WTC11 (cell line): Measurements from ENCODE around the gene GRB7. TPM values are rescaled to one million over a fixed set of nuclear protein-coding genes. Genes with fewer than 3 reads are reported as not detected.

ENCODE experiments used
- ATAC-seq: fragments of 200-7000 bp; cut with Tn5 transposase; 2 replicates; pipeline ENCODE4 v1.10.0; 2021; ENCODE audit warnings: mild to moderate bottlenecking, moderate library complexity
- CTCF ChIA-PET: fragments of 300-600 bp; sonication (Branson Sonifier 250); formaldehyde crosslinking; loops from one replicate; lab custom pipeline; 2021; ENCODE audit warnings: antibody characterized with exemption; lab: Charles Lee
- POLR2A ChIA-PET: fragments of 350-600 bp; sonication (Branson Sonifier 250); formaldehyde crosslinking; loops from one replicate; lab custom pipeline; 2021; ENCODE audit warnings: antibody characterized with exemption; lab: Charles Lee
- DNase-seq: peaks from one replicate; pipeline ENCODE4 v3.0.0; 2021; ENCODE audit warnings: low spot score
- H3K27ac Mint-ChIP-seq: 2 replicates; pipeline ENCODE4 v1.8.0; 2021; ENCODE audit warnings: mixed read lengths
- H3K27me3 Mint-ChIP-seq: 2 replicates; pipeline ENCODE4 v1.8.0; 2021; ENCODE audit warnings: low read depth, mild to moderate bottlenecking, moderate library complexity, mixed read lengths
- H3K36me3 Mint-ChIP-seq: 2 replicates; pipeline ENCODE4 v1.8.0; 2021; ENCODE audit warnings: mixed read lengths
- H3K4me1 Mint-ChIP-seq: 2 replicates; pipeline ENCODE4 v1.8.0; 2022; ENCODE audit warnings: mixed read lengths
- H3K4me3 Mint-ChIP-seq: 2 replicates; pipeline ENCODE4 v1.8.0; 2021; ENCODE audit warnings: mild to moderate bottlenecking, moderate library complexity, mixed read lengths
- H3K9me3 Mint-ChIP-seq: 2 replicates; pipeline ENCODE4 v1.8.0; 2021; ENCODE audit warnings: mixed read lengths
- ATF1 ChIP-seq: sonication (generic); formaldehyde crosslinking; IDR thresholded peaks from 2 replicates; pipeline ENCODE4 v1.8.1; 2023; ENCODE audit warnings: mild to moderate bottlenecking, moderate library complexity, missing genetic modification reagents
- IRF1 ChIP-seq: sonication (generic); formaldehyde crosslinking; IDR thresholded peaks from 2 replicates; pipeline ENCODE4 v1.8.0; 2023; ENCODE audit warnings: missing genetic modification reagents
- IRF2 ChIP-seq: sonication (generic); formaldehyde crosslinking; IDR thresholded peaks from 2 replicates; pipeline ENCODE4 v1.8.0; 2022; ENCODE audit warnings: low read depth, missing genetic modification reagents, borderline replicate concordance
- JAZF1 ChIP-seq: fragments of 250-450 bp; sonication (Bioruptor Pico); IDR thresholded peaks from 2 replicates; pipeline ENCODE4 v1.9.0; 2021; ENCODE audit warnings: moderate library complexity, mild to moderate bottlenecking, inconsistent platforms
- NR3C1 ChIP-seq: sonication (generic); formaldehyde crosslinking; conservative IDR thresholded peaks from 2 replicates; pipeline ENCODE4 v1.8.1; 2023; ENCODE audit warnings: low read depth, mild to moderate bottlenecking, missing genetic modification reagents
- OVOL2 ChIP-seq: fragments of 250-450 bp; sonication (Bioruptor Pico); IDR thresholded peaks from 2 replicates; pipeline ENCODE4 v1.9.0; 2021; ENCODE audit warnings: mild to moderate bottlenecking, borderline replicate concordance
- PRRX2 ChIP-seq: fragments of 250-450 bp; sonication (Bioruptor Pico); IDR thresholded peaks from 2 replicates; pipeline ENCODE4 v1.8.0; 2021; ENCODE audit warnings: mild to moderate bottlenecking
- USF1 ChIP-seq: sonication (generic); formaldehyde crosslinking; IDR thresholded peaks from 2 replicates; pipeline ENCODE4 v1.8.0; 2022; ENCODE audit warnings: mild to moderate bottlenecking, missing genetic modification reagents
- USF2 ChIP-seq: sonication (generic); formaldehyde crosslinking; IDR thresholded peaks from 2 replicates; pipeline ENCODE4 v1.8.1; 2023; ENCODE audit warnings: mild to moderate bottlenecking, missing genetic modification reagents, moderate library complexity
- ZNF121 ChIP-seq: sonication (generic); formaldehyde crosslinking; IDR thresholded peaks from 2 replicates; pipeline ENCODE4 v1.8.0; 2023; ENCODE audit warnings: missing genetic modification reagents
- ZNF219 ChIP-seq: sonication (generic); formaldehyde crosslinking; IDR thresholded peaks from 2 replicates; pipeline ENCODE4 v1.8.0; 2023; ENCODE audit warnings: missing genetic modification reagents, mild to moderate bottlenecking, borderline replicate concordance
- ZNF263 ChIP-seq: sonication (generic); formaldehyde crosslinking; IDR thresholded peaks from 2 replicates; pipeline ENCODE4 v1.8.1; 2022; ENCODE audit warnings: low read depth, mild to moderate bottlenecking, moderate library complexity, missing genetic modification reagents
- ZNF423 ChIP-seq: fragments of 250-450 bp; sonication (Bioruptor Pico); IDR thresholded peaks from 2 replicates; pipeline ENCODE4 v2.1.2; 2022; ENCODE audit warnings: mild to moderate bottlenecking, moderate library complexity
- ZNF532 ChIP-seq: fragments of 250-450 bp; sonication (Bioruptor Pico); IDR thresholded peaks from 2 replicates; pipeline ENCODE4 v1.9.0; 2021; ENCODE audit warnings: mild to moderate bottlenecking, borderline replicate concordance
- ZNF671 ChIP-seq: fragments of 250-450 bp; sonication (Bioruptor Pico); IDR thresholded peaks from 2 replicates; pipeline ENCODE4 v1.8.0; 2021; ENCODE audit warnings: mild to moderate bottlenecking
- ZSCAN18 ChIP-seq: fragments of 250-450 bp; sonication (Bioruptor Pico); IDR thresholded peaks from 2 replicates; pipeline ENCODE4 v2.1.2; 2022; ENCODE audit warnings: mild to moderate bottlenecking, moderate library complexity
- total RNA-seq: library from RNA; stranded (reverse); gene quantifications from 3 replicates; pipeline ENCODE4 v1.2.3, GENCODE V29; 2021

The GRB7 gene
- total RNA-seq, 1 experiment from 2014 or later, result 48.5 TPM

GRCh38 chr17:39740357-39741111 is 2.8 kb downstream of the GRB7 start (continued):
- TF ChIP-seq ZNF219 (CRISPR knock-in tag), result no peak
- no peak for TF ChIP-seq PRRX2

GRCh38 chr17:39742126-39742855 is 4.6 kb downstream of the GRB7 start:
- Mint-ChIP-seq H3K9me3 (no peaks in the 10 kb centered on the region), H3K4me1 (peaks cover 23% of the 10 kb centered on the region), H3K4me3 (no peak overlapping the region), H3K27ac (no peak overlapping the region), H3K36me3 (peaks cover 23% of the 10 kb centered on the region), H3K27me3 (no peaks in the 10 kb centered on the region; the same call in 1 of the 2 replicates)
- TF ChIP-seq NR3C1 (CRISPR knock-in tag) (no peak), ZNF423 (no peak), ZNF671 (CRISPR knock-in tag) (no peak), IRF1 (no peak), ZNF532 (no peak), ZNF263 (CRISPR knock-in tag) (no peak), ATF1 (CRISPR knock-in tag) (no peak), ZSCAN18 (CRISPR knock-in tag) (no peak), USF2 (CRISPR knock-in tag) (no peak), IRF2 (CRISPR knock-in tag) (no peak), ZNF121 (CRISPR knock-in tag) (no peak), USF1 (CRISPR knock-in tag) (no peak), JAZF1 (CRISPR knock-in tag) (no peak), OVOL2 (no peak), ZNF219 (CRISPR knock-in tag) (no peak)
- DNase-seq (no peak), ATAC-seq (no peak)
- CTCF ChIA-PET, result interaction anchor here (0.9 to 1.2 kb wide), 2 partner anchors 11 to 119 kb away, joined by 3 read pairs; no protein-coding TSS in a partner anchor
- POLR2A ChIA-PET, result no interaction called here
